SK-N-SH (cell line): ENCODE measurements around the gene TMEM114. TPM values are rescaled to one million over a fixed set of nuclear protein-coding genes. Genes with fewer than 3 reads are reported as not detected.

ENCODE experiments used
- CTCF ChIA-PET: fragments of 300-600, 350-600 bp; formaldehyde crosslinking; extraction: SDS; loops from one replicate; lab custom pipeline; 2021; lab: Yijun Ruan, JAX
- POLR2A ChIA-PET: fragments of 350-600 bp; sonication (Branson Sonifier 250); formaldehyde crosslinking; extraction: SDS; loops from one replicate; lab custom pipeline; 2020; ENCODE audit warnings: antibody characterized with exemption, inconsistent platforms; lab: Yijun Ruan, JAX
- DNase-seq: peaks from one replicate; pipeline ENCODE4 v3.0.0; 2012
- H2AFZ ChIP-seq: fragments of 200-600 bp; sonication (generic); 2 replicates; pipeline ENCODE4 v1.8.1; 2016; ENCODE audit warnings: antibody characterized with exemption, mild to moderate bottlenecking, low read depth
- H3F3A ChIP-seq: fragments of 200-600 bp; sonication (generic); replicated peaks from 2 replicates; pipeline ENCODE3; 2016; ENCODE audit warnings: antibody characterized with exemption, mild to moderate bottlenecking; ENCODE audit not compliant: insufficient read depth
- H3K27ac ChIP-seq, 2 experiments: fragments of 200-500 bp in 1 of 2; fragments of 200-600 bp in 1 of 2; sonication (Bioruptor generic) in 1 of 2; sonication (generic), shearing (Covaris generic) in 1 of 2; 2 replicates each; pipeline versions ENCODE4 v1.5.1 to v1.6.1; 2014 to 2016; ENCODE audit warnings: low read depth in 2 of 2, inconsistent platforms in 1 of 2, low read length in 1 of 2, mild to moderate bottlenecking in 1 of 2, mixed read lengths in 1 of 2
- H3K27me3 ChIP-seq: fragments of 200-600 bp; sonication (generic), shearing (Covaris generic); 2 replicates; pipeline ENCODE4 v1.6.1; 2016; ENCODE audit warnings: mixed run types; ENCODE audit not compliant: insufficient read depth
- H3K36me3 ChIP-seq, 2 experiments: fragments of 200-500 bp in 1 of 2; fragments of 200-600 bp in 1 of 2; sonication (Bioruptor generic) in 1 of 2; sonication (generic) in 1 of 2; replicated peaks in 1 of 2; 2 replicates each; pipeline versions ENCODE3 to v1.5.1; 2014 to 2016; ENCODE audit warnings: low read length in 1 of 2, mild to moderate bottlenecking in 1 of 2; ENCODE audit not compliant: insufficient read depth in 2 of 2, control insufficient read depth in 1 of 2
- H3K4me1 ChIP-seq, 2 experiments: fragments of 200-500 bp in 1 of 2; fragments of 200-600 bp in 1 of 2; sonication (Bioruptor generic) in 1 of 2; sonication (generic), shearing (Covaris generic) in 1 of 2; 2 replicates each; pipeline versions ENCODE4 v1.5.1 to v1.6.1; 2014 to 2016; ENCODE audit warnings: low read depth in 1 of 2, low read length in 1 of 2, mixed run types in 1 of 2; ENCODE audit not compliant: insufficient read depth in 2 of 2, control insufficient read depth in 1 of 2
- H3K4me2 ChIP-seq: fragments of 200-600 bp; sonication (generic), shearing (Covaris generic); 2 replicates; pipeline ENCODE4 v1.6.1; 2017; ENCODE audit warnings: mixed run types
- H3K4me3 ChIP-seq, 2 experiments: fragments of 200-500 bp in 1 of 2; fragments of 200-600 bp in 1 of 2; sonication (Bioruptor generic) in 1 of 2; sonication (generic), shearing (Covaris generic) in 1 of 2; 2 replicates each; pipeline versions ENCODE4 v1.5.1 to v1.8.1; 2014 to 2016; ENCODE audit warnings: low read depth in 2 of 2, inconsistent platforms in 1 of 2, low read length in 1 of 2, mild to moderate bottlenecking in 1 of 2, mixed read lengths in 1 of 2, moderate library complexity in 1 of 2
- H3K79me2 ChIP-seq: fragments of 200-600 bp; sonication (generic); 2 replicates; pipeline ENCODE4 v1.8.1; 2017; ENCODE audit warnings: mild to moderate bottlenecking; ENCODE audit not compliant: insufficient read depth
- H3K9ac ChIP-seq: fragments of 200-600 bp; sonication (generic); 2 replicates; pipeline ENCODE4 v1.6.1; 2017; ENCODE audit warnings: mixed run types
- H3K9me2 ChIP-seq: fragments of 200-600 bp; sonication (generic); 2 replicates; pipeline ENCODE4 v1.6.1; 2017; ENCODE audit warnings: mixed run types
- H3K9me3 ChIP-seq: fragments of 200-600 bp; sonication (generic); 2 replicates; pipeline ENCODE4 v1.6.1; 2017; ENCODE audit warnings: mixed run types, mild to moderate bottlenecking, moderate library complexity
- H4K20me1 ChIP-seq: fragments of 200-600 bp; sonication (generic); 2 replicates; pipeline ENCODE4 v1.6.1; 2017; ENCODE audit warnings: mild to moderate bottlenecking, mixed run types; ENCODE audit not compliant: insufficient read depth
- ELF1 ChIP-seq: IDR thresholded peaks from 2 replicates; pipeline ENCODE4 v1.4.0; 2012
- EZH2phosphoT487 ChIP-seq: fragments of 200-600 bp; sonication (generic); IDR thresholded peaks from 2 replicates; pipeline ENCODE4 v1.6.1; 2017; ENCODE audit warnings: low read depth, mixed run types, mild to moderate bottlenecking, antibody characterized with exemption, moderate library complexity, borderline replicate concordance
- FOXJ3 ChIP-seq: sonication (generic); formaldehyde crosslinking; IDR thresholded peaks from 2 replicates; pipeline ENCODE4 v1.5.1; 2020; ENCODE audit warnings: mild to moderate bottlenecking, missing genetic modification reagents
- FOXM1 ChIP-seq: IDR thresholded peaks from 2 replicates; pipeline ENCODE4 v1.4.0; 2012; ENCODE audit warnings: low read depth, mild to moderate bottlenecking
- GATA2 ChIP-seq: sonication (generic); formaldehyde crosslinking; IDR thresholded peaks from 2 replicates; pipeline ENCODE4 v1.5.0; 2020; ENCODE audit warnings: mild to moderate bottlenecking, missing genetic modification reagents
- JUND ChIP-seq: IDR thresholded peaks from 2 replicates; pipeline ENCODE4 v1.4.0; 2012
- MEF2A ChIP-seq: IDR thresholded peaks from 2 replicates; pipeline ENCODE4 v1.4.0; 2012; ENCODE audit warnings: low read depth, borderline replicate concordance
- NRF1 ChIP-seq: IDR thresholded peaks from 2 replicates; pipeline ENCODE4 v1.6.1; 2012; ENCODE audit warnings: low read depth, mild to moderate bottlenecking, low read length
- POLR2AphosphoS5 ChIP-seq: IDR thresholded peaks from 2 replicates; pipeline ENCODE4 v1.6.1; 2012; ENCODE audit warnings: low read depth, low read length
- RAD21 ChIP-seq: IDR thresholded peaks from 2 replicates; pipeline ENCODE4 v1.6.1; 2012; ENCODE audit warnings: mild to moderate bottlenecking, low read length
- RFX5 ChIP-seq: IDR thresholded peaks from 2 replicates; pipeline ENCODE4 v1.6.1; 2012; ENCODE audit warnings: mild to moderate bottlenecking, improper control_type of control experiment, low read length
- SMC3 ChIP-seq: IDR thresholded peaks from 2 replicates; pipeline ENCODE4 v1.6.1; 2012; ENCODE audit warnings: low read depth, low read length, improper control_type of control experiment
- TAF1 ChIP-seq: IDR thresholded peaks from 2 replicates; pipeline ENCODE4 v1.6.1; 2012; ENCODE audit warnings: low read depth, mild to moderate bottlenecking, low read length, moderate library complexity, borderline replicate concordance
- TCF12 ChIP-seq: IDR thresholded peaks from 2 replicates; pipeline ENCODE4 v1.4.0; 2012
- TEAD4 ChIP-seq: IDR thresholded peaks from 2 replicates; pipeline ENCODE4 v1.4.0; 2012; ENCODE audit warnings: mild to moderate bottlenecking, borderline replicate concordance; ENCODE audit not compliant: insufficient read depth
- YY1 ChIP-seq: IDR thresholded peaks from 2 replicates; pipeline ENCODE4 v1.4.0; 2012; ENCODE audit warnings: low read depth, mild to moderate bottlenecking
- WGBS: methylation state at CpG from one replicate; pipeline ENCODE4 v1.1.6; 2017; ENCODE audit warnings: low lambda C conversion rate; 5-methylcytosine and 5-hydroxymethylcytosine counted together
- polyA plus RNA-seq, 3 experiments: library from polyadenylated mRNA; depleted of rRNA; stranded (reverse); fragments of >200 nt; gene quantifications; 2 replicates each; pipeline ENCODE4 v1.2.3, GENCODE V29; 2012
- TF ChIP-seq, protein P1 (sequence below): IDR thresholded peaks from 2 replicates; pipeline ENCODE4 v1.4.0; 2012; ENCODE audit warnings: low read depth, borderline replicate concordance
- TF ChIP-seq, protein P2 (sequence below): IDR thresholded peaks from 2 replicates; pipeline ENCODE4 v1.6.1; 2012; ENCODE audit warnings: mild to moderate bottlenecking, low read depth, low read length, moderate library complexity

The TMEM114 gene
- polyA plus RNA-seq, 1 of the 3 experiments (the other 2 are of a cell fraction) = not detected

- no peaks in the 10 kb centered on the region for H4K20me1 ChIP-seq
- no peak overlapping the region for H3K9ac ChIP-seq
- no peaks in the 10 kb centered on the region for H3K79me2 ChIP-seq
- peaks cover 0 to 8% of the 10 kb centered on the region in 2 experiments; a peak in 1 of 4 replicates for H3K4me1 ChIP-seq
- no peak overlapping the region for H3K4me2 ChIP-seq
- ChIA-PET CTCF (interaction anchor here (0.9 kb wide), 1 partner anchor 286 kb away, joined by 3 read pairs; no protein-coding TSS in a partner anchor), POLR2A (no interaction called here)
- WGBS = 21% methylated on average over 9 of the region's 9 CpGs
- no peaks in the 10 kb centered on the region for H3K9me3 ChIP-seq
- peaks cover 17% of the 10 kb centered on the region for H3K27me3 ChIP-seq
- H2AFZ ChIP-seq = no peak overlapping the region
- H3K9me2 ChIP-seq = no peaks in the 10 kb centered on the region
- H3K4me3 ChIP-seq = no peak overlapping the region
- TF ChIP-seq RAD21 (no peak), NRF1 (no peak), TCF12 (no peak), FOXJ3 (no peak), RFX5 (no peak), TEAD4 (no peak), POLR2AphosphoS5 (no peak), GATA2 (CRISPR knock-in tag) (no peak), TAF1 (no peak)
- TF ChIP-seq, protein P1, sequence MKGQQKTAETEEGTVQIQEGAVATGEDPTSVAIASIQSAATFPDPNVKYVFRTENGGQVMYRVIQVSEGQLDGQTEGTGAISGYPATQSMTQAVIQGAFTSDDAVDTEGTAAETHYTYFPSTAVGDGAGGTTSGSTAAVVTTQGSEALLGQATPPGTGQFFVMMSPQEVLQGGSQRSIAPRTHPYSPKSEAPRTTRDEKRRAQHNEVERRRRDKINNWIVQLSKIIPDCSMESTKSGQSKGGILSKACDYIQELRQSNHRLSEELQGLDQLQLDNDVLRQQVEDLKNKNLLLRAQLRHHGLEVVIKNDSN = no peak
- TF ChIP-seq, all 33 proteins: peak for 0
- Histone ChIP-seq H3F3A (no peaks in the 10 kb centered on the region), H3K36me3 (no peaks in the 10 kb centered on the region), H3K27ac (no peak overlapping the region)
- DNase-seq = no peak
Observed at GRCh38 chr16:8594149-8594666, 3.9 kb upstream of the TMEM114 start.

DNA sequence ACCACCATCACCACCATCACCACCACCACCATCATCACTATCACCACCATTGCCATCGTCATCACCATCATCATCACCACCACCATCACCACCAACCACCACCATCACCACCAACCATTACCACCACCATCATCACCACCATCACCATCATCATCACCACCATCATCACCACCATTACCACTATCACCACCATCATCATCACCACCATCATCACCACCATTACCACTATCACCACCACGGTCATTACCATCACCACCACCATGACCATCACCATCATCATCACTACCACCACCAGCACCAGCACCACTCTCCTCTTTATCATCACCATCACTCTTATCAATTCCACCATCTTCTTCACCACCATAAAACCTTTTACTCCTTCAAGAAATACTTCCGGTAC, 1.1 kb upstream of the TMEM114 start:
- Histone ChIP-seq H2AFZ (no peak overlapping the region), H3K4me2 (no peak overlapping the region), H4K20me1 (no peaks in the 10 kb centered on the region), H3K36me3 (no peaks in the 10 kb centered on the region), H3K9me2 (no peaks in the 10 kb centered on the region), H3K9me3 (no peaks in the 10 kb centered on the region), H3K4me3 (no peak overlapping the region), H3F3A (no peaks in the 10 kb centered on the region), H3K79me2 (no peaks in the 10 kb centered on the region), H3K27me3 (peaks cover 32% of the 10 kb centered on the region), H3K27ac (no peak overlapping the region), H3K4me1 (peaks cover 0 to 10% of the 10 kb centered on the region in 2 experiments; a peak in 1 of 4 replicates), H3K9ac (no peak overlapping the region)
- no peak for TF ChIP-seq EZH2phosphoT487
- 73% methylated on average over 3 of the region's 3 CpGs for WGBS
- CTCF ChIA-PET = no interaction called here
- DNase-seq = no peak
- POLR2A ChIA-PET = no interaction called here

DNA sequence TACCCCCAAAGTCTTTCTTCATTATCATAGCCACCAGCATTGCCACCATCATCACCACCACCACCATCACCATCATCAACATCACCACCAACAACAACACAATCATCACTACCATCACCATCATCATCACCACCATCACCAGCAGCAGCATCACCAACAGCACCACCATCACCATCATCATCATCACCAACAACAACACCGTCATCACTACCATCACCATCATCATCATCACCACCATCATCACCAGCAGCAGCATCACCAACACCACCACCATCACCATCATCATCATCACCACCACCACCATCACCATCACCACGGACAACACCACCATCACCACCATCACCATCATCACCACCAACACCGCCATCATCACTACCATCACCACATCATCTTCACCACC, 500 bp upstream of the TMEM114 start:
- no peaks in the 10 kb centered on the region for H3K79me2 ChIP-seq
- TF ChIP-seq GATA2 (CRISPR knock-in tag) (no peak), RFX5 (no peak), MEF2A (no peak), NRF1 (no peak), ELF1 (no peak), FOXM1 (no peak), JUND (no peak), SMC3 (no peak), RAD21 (no peak), TAF1 (no peak), YY1 (no peak), TEAD4 (no peak)
- TF ChIP-seq, protein P1 = no peak
- TF ChIP-seq, protein P2, sequence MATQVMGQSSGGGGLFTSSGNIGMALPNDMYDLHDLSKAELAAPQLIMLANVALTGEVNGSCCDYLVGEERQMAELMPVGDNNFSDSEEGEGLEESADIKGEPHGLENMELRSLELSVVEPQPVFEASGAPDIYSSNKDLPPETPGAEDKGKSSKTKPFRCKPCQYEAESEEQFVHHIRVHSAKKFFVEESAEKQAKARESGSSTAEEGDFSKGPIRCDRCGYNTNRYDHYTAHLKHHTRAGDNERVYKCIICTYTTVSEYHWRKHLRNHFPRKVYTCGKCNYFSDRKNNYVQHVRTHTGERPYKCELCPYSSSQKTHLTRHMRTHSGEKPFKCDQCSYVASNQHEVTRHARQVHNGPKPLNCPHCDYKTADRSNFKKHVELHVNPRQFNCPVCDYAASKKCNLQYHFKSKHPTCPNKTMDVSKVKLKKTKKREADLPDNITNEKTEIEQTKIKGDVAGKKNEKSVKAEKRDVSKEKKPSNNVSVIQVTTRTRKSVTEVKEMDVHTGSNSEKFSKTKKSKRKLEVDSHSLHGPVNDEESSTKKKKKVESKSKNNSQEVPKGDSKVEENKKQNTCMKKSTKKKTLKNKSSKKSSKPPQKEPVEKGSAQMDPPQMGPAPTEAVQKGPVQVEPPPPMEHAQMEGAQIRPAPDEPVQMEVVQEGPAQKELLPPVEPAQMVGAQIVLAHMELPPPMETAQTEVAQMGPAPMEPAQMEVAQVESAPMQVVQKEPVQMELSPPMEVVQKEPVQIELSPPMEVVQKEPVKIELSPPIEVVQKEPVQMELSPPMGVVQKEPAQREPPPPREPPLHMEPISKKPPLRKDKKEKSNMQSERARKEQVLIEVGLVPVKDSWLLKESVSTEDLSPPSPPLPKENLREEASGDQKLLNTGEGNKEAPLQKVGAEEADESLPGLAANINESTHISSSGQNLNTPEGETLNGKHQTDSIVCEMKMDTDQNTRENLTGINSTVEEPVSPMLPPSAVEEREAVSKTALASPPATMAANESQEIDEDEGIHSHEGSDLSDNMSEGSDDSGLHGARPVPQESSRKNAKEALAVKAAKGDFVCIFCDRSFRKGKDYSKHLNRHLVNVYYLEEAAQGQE = no peak

More for the DNA sequence above, 500 bp upstream of the TMEM114 start:
- Histone ChIP-seq H3K27ac (no peak overlapping the region), H4K20me1 (no peaks in the 10 kb centered on the region), H3K27me3 (peaks cover 32% of the 10 kb centered on the region), H3K4me1 (peaks cover 0 to 10% of the 10 kb centered on the region in 2 experiments; a peak in 1 of 4 replicates), H3F3A (no peaks in the 10 kb centered on the region), H3K9me3 (no peaks in the 10 kb centered on the region), H3K9me2 (no peaks in the 10 kb centered on the region), H2AFZ (no peak overlapping the region), H3K9ac (no peak overlapping the region), H3K4me3 (no peak overlapping the region), H3K4me2 (no peak overlapping the region), H3K36me3 (no peaks in the 10 kb centered on the region)
- DNase-seq = no peak
- WGBS = 49% methylated on average over 3 of the region's 3 CpGs
- CTCF ChIA-PET = interaction anchor here (0.7 to 2.4 kb wide), 3 partner anchors 16 to 1824 kb away, joined by 3 to 9 read pairs (median 5); no protein-coding TSS in a partner anchor
- POLR2A ChIA-PET = no interaction called here
